Peyer's patch (tissue), 4 donors: Measurements from ENCODE around the gene DMD. TPM values are rescaled to one million over a fixed set of nuclear protein-coding genes. Genes with fewer than 3 reads are reported as not detected.
"Not testable (repeated sequence)": the region's sequence is repeated elsewhere in the genome, so short reads cannot be mapped to it uniquely, and the experiment has no call there.

Experiments
- DNase-seq, 3 donors: peaks; one replicate each; pipeline ENCODE4 v3.0.0-alpha.2; 2017 to 2019
- H3K27ac ChIP-seq, 4 donors: fragments of 200-600 bp; sonication (generic); one replicate each; pipeline ENCODE4 v1.5.1; 2016 to 2019
- H3K27me3 ChIP-seq, 2 donors: fragments of 200-600 bp; sonication (generic); one replicate each; pipeline ENCODE4 v1.5.1; 2019
- H3K36me3 ChIP-seq, 3 donors: fragments of 200-600 bp; sonication (generic); one replicate each; pipeline ENCODE4 v1.5.1; 2016 to 2019
- H3K4me1 ChIP-seq, 4 donors: fragments of 200-600 bp; sonication (generic); one replicate each; pipeline ENCODE4 v1.5.1; 2016 to 2019
- H3K4me3 ChIP-seq, 4 donors: fragments of 200-600 bp; sonication (generic); 1 replicate in 3 of 4; 2 replicates in 1 of 4; pipeline ENCODE4 v1.5.1; 2016 to 2019; ENCODE audit warnings: mild to moderate bottlenecking in 1 of 4
- H3K9me3 ChIP-seq, 4 donors: fragments of 200-600 bp; sonication (generic); one replicate each; pipeline ENCODE4 v1.5.1; 2016 to 2019; ENCODE audit warnings: mild to moderate bottlenecking in 1 of 4
- POLR2A ChIP-seq, 2 donors: fragments of 450-650 bp; IDR thresholded peaks; one replicate each; pipeline ENCODE4 v1.5.1; 2017; ENCODE audit warnings: antibody characterized with exemption in 2 of 2, mild to moderate bottlenecking in 2 of 2, moderate library complexity in 2 of 2
- total RNA-seq, 4 donors: library from RNA; depleted of rRNA; stranded (reverse); fragments of >200 nt; gene quantifications; one replicate each; pipeline ENCODE4 v1.1.0, GENCODE V29; 2016
- TF ChIP-seq, protein P1 (sequence below), 6 experiments: fragments of 450-650 bp in 4 of 6; fragments of 200-600 bp in 2 of 6; sonication (generic) in 1 of 6; IDR thresholded peaks; one replicate each; pipeline ENCODE4 v1.5.1; 2017 to 2019; ENCODE audit warnings: antibody characterized with exemption in 6 of 6, mild to moderate bottlenecking in 3 of 6, moderate library complexity in 1 of 6

Gene DMD
- total RNA-seq, 4 donors from 2014 or later = 15.8 to 109 (median 19.1) TPM

DNA sequence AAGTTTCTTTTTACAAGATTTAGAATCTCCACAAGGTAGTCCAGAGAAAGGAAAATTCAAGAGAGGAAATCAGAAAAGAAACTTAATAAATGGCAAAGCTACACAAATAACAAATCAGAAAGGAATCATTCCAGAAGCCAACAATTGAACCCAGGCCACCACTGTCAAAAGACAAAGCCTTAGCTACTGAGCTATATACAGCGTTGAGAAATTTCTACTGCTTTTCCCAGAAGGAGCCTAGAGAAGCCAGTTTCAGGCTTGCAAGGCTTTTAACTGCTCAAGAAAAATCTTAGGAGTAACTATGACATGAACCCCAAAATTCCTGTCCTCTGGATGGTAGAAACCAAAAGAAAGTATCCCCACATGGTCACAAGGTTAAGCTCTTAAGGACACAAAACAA lies 129.0 kb downstream of the DMD start:
- DNase-seq = no peak
- no peak for TF ChIP-seq POLR2A (IDR thresholded peaks at IDR 0.05)
- TF ChIP-seq, protein P1, sequence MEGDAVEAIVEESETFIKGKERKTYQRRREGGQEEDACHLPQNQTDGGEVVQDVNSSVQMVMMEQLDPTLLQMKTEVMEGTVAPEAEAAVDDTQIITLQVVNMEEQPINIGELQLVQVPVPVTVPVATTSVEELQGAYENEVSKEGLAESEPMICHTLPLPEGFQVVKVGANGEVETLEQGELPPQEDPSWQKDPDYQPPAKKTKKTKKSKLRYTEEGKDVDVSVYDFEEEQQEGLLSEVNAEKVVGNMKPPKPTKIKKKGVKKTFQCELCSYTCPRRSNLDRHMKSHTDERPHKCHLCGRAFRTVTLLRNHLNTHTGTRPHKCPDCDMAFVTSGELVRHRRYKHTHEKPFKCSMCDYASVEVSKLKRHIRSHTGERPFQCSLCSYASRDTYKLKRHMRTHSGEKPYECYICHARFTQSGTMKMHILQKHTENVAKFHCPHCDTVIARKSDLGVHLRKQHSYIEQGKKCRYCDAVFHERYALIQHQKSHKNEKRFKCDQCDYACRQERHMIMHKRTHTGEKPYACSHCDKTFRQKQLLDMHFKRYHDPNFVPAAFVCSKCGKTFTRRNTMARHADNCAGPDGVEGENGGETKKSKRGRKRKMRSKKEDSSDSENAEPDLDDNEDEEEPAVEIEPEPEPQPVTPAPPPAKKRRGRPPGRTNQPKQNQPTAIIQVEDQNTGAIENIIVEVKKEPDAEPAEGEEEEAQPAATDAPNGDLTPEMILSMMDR (IDR thresholded peaks at IDR 0.05) = no peak
- Histone ChIP-seq H3K4me3 (no peak overlapping the region), H3K4me1 (no peaks in the 10 kb centered on the region), H3K27me3 (no peaks in the 10 kb centered on the region), H3K27ac (no peak overlapping the region), H3K9me3 (no peaks in the 10 kb centered on the region), H3K36me3 (no peaks in the 10 kb centered on the region)

GRCh38 chrX:33078273-33078672 lies 133.1 kb downstream of the DMD start:
- H3K36me3 ChIP-seq = no peaks in the 10 kb centered on the region
- no peak overlapping the region for H3K4me3 ChIP-seq
- DNase-seq = no peak
- TF ChIP-seq, protein P1 (IDR thresholded peaks at IDR 0.05) = no peak
- no peak for TF ChIP-seq POLR2A (IDR thresholded peaks at IDR 0.05)
- no peaks in the 10 kb centered on the region for H3K27me3 ChIP-seq
- no peaks in the 10 kb centered on the region for H3K4me1 ChIP-seq
- no peaks in the 10 kb centered on the region for H3K9me3 ChIP-seq
- H3K27ac ChIP-seq = no peak overlapping the region

DNA sequence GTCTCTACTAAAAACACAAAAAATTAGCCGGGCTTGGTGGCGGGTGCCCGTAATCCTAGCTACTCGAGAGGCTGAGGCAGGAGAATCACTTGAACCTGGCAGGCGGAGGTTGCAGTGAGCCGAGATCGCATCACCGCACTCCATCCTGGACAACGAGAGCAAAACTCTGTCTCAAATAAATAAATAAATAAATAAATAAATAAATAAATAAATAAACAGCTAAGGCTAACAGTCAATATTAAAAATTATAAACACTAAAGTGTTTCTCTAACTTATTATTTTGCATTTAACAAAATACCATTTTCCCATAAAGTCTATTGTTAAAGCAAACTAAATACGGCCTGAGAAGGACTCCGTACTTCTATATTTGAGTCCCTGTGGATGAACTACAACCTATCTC lies 137.7 kb downstream of the DMD start:
- not testable (repeated sequence) for H3K27ac ChIP-seq

DNA sequence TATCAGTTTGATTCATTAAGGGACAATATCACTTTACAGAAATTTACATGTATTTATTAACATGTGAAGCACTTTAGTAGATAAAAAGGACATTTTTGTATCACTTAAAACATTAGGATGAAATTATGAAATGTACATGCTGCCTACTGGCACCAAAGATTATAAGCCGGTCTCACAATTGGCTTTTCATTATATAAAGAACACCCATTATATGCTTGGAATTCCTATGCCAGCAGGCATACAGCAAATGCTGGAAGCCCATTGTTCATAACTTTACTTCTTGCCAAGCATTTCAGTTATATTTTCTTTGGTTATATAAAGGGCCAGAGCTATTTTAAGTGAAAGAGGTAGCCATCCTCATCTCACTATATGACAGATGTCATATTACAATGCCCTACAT lies 145.9 kb downstream of the DMD start:
- DNase-seq = no peak
- Histone ChIP-seq H3K36me3 (no peaks in the 10 kb centered on the region), H3K9me3 (no peaks in the 10 kb centered on the region), H3K4me1 (no peaks in the 10 kb centered on the region), H3K27me3 (no peaks in the 10 kb centered on the region), H3K27ac (no peak overlapping the region), H3K4me3 (no peak overlapping the region)
- TF ChIP-seq, protein P1 (IDR thresholded peaks at IDR 0.05) = no peak
- TF ChIP-seq POLR2A (IDR thresholded peaks at IDR 0.05) = no peak

More for the DNA sequence above, 137.7 kb downstream of the DMD start:
- H3K27me3 ChIP-seq, H3K4me3 ChIP-seq, H3K9me3 ChIP-seq, H3K36me3 ChIP-seq, DNase-seq, H3K4me1 ChIP-seq: not testable (repeated sequence)

- TF ChIP-seq, protein P1 (IDR thresholded peaks at IDR 0.05) = no peak
- TF ChIP-seq POLR2A (IDR thresholded peaks at IDR 0.05) = no peak
- no peak overlapping the region for H3K4me3 ChIP-seq
- no peak overlapping the region for H3K27ac ChIP-seq
- no peak for DNase-seq
- no peaks in the 10 kb centered on the region for H3K9me3 ChIP-seq
- H3K36me3 ChIP-seq = no peaks in the 10 kb centered on the region
- H3K4me1 ChIP-seq = no peaks in the 10 kb centered on the region
- no peaks in the 10 kb centered on the region for H3K27me3 ChIP-seq
Measured at GRCh38 chrX:33062041-33062440, 149.3 kb downstream of the DMD start.

GRCh38 chrX:33053001-33053400 lies 158.3 kb downstream of the DMD start:
- Histone ChIP-seq H3K9me3 (no peaks in the 10 kb centered on the region), H3K4me1 (no peaks in the 10 kb centered on the region), H3K4me3 (no peak overlapping the region), H3K27me3 (no peaks in the 10 kb centered on the region), H3K36me3 (no peaks in the 10 kb centered on the region), H3K27ac (no peak overlapping the region)
- TF ChIP-seq POLR2A (IDR thresholded peaks at IDR 0.05) = no peak
- TF ChIP-seq, protein P1 (IDR thresholded peaks at IDR 0.05) = no peak
- DNase-seq = no peak
